Measurements from ENCODE around the gene SMARCC1. TPM values are rescaled to one million over a fixed set of nuclear protein-coding genes. Genes with fewer than 3 reads are reported as not detected.

The SMARCC1 gene
- polyA plus RNA-seq, 5 donors: 77.1 to 103 (median 98.2) TPM

DNA sequence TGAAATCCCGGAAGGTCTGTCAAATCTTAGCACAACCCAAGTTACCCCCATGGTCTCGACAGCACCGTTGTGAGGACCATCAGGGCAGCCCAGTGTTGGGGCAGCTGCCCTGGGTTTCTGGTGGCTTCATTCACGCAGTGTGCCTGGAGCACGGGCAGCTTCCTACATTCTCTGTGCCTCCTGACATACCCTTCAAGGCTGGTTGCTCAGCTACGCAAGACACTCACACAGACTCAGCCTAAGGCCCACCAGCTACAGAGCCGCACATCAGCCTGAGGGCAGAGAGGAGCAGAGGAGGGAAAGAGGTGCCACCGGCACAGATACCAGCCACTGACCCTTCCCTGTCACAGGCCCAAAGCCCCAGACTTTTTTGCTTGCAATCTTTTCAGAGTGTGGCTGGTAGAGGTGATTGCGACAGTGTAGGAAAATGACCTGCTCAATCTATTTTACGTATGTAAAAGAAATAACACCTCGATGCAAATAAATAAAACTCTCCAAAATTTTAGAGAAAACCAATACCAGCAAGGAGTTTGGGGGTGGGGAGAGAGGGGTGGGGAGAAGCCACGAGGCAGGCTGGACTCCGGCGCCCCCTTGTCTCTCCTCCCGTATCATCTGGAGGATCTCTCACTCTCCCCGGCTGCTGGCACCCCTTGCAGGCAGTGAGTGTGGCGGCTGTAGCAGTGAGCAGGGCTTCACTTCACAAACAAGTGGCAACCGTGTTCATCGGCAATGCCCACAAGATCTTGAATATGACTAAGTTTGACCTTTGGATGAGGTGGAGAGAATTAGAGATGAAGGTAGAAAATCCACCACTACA, 215.8 kb downstream of the SMARCC1 start:
- DNase-seq: no peak

DNA sequence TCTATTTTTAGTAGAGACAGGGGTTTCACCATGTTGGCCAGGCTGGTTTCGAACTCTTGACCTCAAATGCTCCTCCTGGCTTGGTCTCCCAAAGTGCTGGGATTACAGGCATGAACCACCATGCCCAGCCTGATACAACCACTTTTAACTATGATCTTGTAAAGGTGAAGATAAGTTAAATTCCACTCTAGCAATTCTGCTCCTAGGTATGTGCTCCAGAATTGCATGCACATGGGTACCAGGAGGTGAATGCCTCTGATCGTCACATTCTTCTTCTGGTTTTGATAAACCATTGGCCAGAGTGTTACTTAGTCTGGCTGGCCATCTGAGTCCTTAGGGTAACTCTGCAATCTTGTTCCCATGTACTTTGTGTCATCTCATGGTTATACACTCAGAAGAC, 225.3 kb downstream of the SMARCC1 start:
- DNase-seq: no peak

DNA sequence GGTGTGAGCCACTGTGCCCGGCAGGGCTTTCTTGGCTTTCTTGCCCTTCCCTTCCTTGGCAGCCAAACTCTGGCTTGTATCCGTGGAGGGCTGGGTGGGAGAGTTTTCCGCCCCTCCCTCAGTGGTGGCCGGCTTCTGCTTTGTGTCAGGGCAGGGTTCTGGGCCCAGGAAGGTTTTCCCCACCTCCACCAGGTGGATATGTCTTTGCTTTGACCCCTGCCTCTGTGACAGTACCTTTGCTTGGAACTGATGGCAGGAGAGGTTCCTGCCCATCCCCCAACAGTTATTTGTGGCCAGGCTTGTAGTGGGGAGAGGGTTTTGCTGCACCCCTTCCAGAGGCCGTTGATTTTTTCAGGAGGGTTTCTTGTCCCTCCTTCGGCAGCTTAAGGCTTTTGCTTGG, 227.4 kb downstream of the SMARCC1 start:
- DNase-seq: no peak

- DNase-seq: peak; percentile 61 to 65
Measured at GRCh38 chr3:47553407-47553806, 228.3 kb downstream of the SMARCC1 start.

GRCh38 chr3:47542471-47543173, 239.1 kb downstream of the SMARCC1 start:
- no peak for DNase-seq

DNA sequence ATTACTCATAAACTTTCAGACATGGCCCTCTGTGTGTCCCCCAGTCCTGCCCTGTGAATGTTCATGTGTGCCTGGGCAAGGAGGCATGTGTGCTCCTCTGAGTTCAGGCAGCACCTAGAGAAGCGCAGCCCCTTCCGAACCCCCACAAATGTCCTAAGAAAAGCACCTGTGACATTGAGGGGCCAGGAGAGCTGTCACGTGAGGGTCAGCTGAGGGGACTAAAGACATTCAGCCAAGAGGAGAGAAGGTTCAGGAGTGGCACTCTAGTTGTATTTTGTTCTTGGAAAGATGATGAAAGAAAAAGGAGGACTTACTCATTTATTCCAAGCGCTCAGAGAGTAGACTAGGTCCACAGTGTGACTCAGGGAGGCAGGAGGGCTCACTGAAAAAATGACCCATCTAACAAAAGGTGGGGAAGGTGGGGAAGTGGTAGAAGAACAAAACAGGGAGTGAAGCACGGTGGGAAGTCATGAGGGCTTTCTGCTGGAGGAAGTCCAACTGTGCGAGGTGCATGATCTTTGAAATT, 240.0 kb downstream of the SMARCC1 start:
- DNase-seq: no peak

- DNase-seq: no peak
Measured at GRCh38 chr3:47540281-47540680, 241.4 kb downstream of the SMARCC1 start.

GRCh38 chr3:47536967-47537366, 244.7 kb downstream of the SMARCC1 start:
- DNase-seq: no peak

DNA sequence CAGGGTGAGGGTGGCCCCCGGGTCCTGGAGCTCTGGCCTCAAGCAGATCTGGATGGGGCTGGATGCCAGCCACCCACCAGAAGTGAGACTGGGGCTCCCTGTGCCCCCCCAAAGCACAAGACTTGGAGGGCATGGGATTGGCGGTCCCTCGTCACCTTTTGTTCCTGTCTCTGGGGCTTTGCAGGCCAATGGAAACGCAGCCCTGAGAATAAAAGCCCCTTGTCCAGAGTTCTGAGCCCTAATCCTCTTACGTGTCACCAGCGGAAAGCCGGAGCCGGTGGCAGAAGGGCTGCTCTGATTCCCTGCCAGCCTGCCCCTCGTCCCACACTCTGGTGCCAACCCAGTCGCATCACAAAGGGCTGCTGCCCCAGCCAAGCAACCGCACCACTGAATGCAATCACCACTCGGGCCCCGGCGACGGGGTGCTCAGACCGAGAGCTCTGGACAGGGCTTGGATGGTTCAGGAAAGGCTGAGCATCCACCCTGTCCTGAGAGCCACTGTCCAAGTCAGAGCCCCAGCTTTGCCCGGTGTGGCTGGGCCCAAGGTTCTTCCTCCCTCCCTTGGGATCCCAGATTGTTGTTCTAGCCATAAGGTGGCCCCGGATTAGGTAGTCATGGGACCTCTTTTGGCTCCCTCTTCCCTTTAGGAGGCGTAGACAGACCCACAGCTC, 245.3 kb downstream of the SMARCC1 start:
- no peak for DNase-seq

Other genes starting within 250 kb of the SMARCC1 start
- 1 to 10 TPM in 3 of 5 donors, under 1 TPM in 2; 0.63 to 1.2 (median 1.1) TPM for gene CSPG5, start 203.0 kb downstream of the SMARCC1 start, polyA plus RNA-seq (ENCODE audit: insufficient read depth in 1 of 5, insufficient read length in 5 of 5, low replicate concordance in 1 of 5)
- gene DHX30, start 21.2 kb upstream of the SMARCC1 start, polyA plus RNA-seq (ENCODE audit: insufficient read depth in 1 of 5, insufficient read length in 5 of 5, low replicate concordance in 1 of 5): 10 to 100 TPM; 47.3 to 65.2 (median 58.9) TPM
- 100 to 1,000 TPM; 160 to 181 (median 175) TPM for gene MAP4, start 234.5 kb upstream of the SMARCC1 start, polyA plus RNA-seq (ENCODE audit: insufficient read depth in 1 of 5, insufficient read length in 5 of 5, low replicate concordance in 1 of 5)

Data from right lung (tissue), 5 donors.